GM20000 (cell line): ENCODE data around the gene NHLRC1.

Experiments used
- DNase-seq: peaks from one replicate; pipeline ENCODE4 v3.0.0; 2012; ENCODE audit warnings: low spot score
- TF ChIP-seq, protein P1 (sequence below): IDR thresholded peaks from 2 replicates; pipeline ENCODE4 v1.5.1; 2012; ENCODE audit warnings: mild to moderate bottlenecking, control low read depth; ENCODE audit errors: extremely low read depth, missing control alignments

The NHLRC1 gene

DNA sequence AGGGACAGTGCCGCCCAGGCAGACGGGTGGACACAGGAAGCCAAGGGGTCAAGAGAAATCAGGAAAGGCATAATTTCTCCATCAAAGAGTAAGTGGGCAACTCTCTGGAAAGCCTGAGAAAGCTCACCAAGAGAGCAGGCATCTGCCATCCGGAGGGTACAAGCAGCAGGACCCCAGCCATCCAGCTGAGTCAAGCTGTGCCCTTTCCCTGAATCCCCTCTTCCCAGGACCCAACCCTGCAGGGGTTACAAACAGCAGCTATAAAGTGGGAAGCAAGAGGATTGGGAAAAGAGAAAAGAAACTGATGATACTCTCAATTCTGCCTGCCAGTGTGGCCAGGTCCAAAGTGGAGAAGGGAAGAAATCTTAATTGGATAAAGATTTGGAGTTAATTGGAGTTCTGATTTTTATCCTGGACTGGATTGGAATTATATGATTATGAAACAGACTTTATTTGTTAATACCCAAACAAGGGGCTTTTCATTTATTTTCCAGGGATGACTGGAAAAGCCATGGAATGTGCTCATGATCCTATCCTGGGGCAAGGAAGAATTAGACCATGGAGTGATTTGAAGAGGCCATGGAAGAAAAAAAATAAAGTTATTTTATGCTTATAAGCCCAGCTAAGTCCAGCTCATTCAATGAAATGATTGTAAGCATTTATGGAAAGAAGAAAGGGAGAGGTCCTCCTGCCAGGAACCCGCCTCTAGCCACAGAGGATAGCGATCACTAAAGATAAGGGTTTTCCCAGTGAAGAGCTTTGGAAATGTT lies 34.9 kb downstream of the NHLRC1 start:
- no peak for DNase-seq
- TF ChIP-seq, protein P1, sequence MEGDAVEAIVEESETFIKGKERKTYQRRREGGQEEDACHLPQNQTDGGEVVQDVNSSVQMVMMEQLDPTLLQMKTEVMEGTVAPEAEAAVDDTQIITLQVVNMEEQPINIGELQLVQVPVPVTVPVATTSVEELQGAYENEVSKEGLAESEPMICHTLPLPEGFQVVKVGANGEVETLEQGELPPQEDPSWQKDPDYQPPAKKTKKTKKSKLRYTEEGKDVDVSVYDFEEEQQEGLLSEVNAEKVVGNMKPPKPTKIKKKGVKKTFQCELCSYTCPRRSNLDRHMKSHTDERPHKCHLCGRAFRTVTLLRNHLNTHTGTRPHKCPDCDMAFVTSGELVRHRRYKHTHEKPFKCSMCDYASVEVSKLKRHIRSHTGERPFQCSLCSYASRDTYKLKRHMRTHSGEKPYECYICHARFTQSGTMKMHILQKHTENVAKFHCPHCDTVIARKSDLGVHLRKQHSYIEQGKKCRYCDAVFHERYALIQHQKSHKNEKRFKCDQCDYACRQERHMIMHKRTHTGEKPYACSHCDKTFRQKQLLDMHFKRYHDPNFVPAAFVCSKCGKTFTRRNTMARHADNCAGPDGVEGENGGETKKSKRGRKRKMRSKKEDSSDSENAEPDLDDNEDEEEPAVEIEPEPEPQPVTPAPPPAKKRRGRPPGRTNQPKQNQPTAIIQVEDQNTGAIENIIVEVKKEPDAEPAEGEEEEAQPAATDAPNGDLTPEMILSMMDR: no peak

DNA sequence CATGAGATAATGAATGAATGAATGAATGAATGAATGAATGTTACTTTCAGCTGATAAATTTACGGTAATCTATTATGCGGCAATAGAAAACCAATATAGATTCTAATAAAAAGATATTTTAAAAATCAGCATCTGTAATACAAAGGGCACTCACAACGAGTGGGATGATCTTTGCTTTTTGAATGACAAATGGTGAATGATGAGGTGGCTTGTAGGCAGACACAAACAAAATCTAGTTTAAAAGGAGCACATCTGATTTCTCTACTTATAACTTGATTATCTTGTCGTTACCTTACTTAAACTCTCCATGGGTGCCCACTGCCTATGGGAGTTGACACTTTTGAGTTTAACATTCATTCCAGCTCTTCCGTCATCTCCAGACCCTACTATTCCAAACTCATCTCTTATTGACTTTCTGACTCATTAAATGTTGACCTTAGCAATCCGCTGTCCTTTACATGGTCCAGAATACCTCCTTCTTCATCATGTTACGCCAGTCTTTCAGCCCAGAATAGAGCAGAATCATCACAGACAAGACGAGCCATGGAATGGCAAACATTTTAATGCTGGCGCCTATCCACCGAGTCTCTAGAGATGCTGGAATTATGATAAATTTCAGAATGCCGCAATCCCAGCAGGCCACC lies 41.3 kb downstream of the NHLRC1 start:
- TF ChIP-seq, protein P1: no peak
- no peak for DNase-seq

DNA sequence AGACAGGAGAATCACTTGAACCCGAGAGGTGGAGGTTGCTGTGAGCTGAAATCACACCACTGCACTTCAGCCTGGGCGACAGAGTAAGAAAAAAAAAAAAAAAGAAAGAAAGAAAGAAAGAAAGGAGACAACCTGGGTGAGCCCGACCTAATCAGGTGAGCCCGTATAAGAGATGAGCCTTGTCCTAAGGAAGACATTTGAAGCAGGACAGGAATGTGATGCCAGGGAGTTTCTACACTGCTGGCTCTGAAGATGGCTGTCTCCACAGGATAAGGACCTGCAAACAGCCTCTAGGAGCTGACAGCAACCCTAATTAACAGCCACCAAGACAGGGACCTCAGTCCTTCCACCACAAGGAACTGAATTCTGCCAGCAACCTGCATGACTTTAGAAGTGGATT lies 41.9 kb downstream of the NHLRC1 start:
- DNase-seq: no peak
- TF ChIP-seq, protein P1: no peak

DNA sequence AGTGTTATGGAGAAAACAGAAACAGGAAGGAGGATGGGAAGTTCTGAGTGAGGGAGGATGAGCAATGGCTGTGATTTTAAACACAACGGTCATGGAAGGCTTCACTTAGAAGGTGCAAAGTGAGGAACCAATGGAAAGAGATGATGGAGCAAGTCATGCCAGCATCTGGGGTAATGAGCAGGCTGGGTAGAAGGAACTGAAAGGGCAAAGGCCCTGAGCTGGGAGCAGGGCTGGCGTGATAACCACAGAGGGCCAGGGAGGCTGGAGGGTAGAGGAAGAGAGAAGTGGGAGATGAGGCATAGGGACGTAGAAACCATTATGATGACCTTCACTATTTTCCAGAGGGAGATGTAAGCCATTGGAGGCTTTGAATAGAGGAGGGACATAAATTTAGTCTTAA lies 43.6 kb downstream of the NHLRC1 start:
- DNase-seq: no peak

DNA sequence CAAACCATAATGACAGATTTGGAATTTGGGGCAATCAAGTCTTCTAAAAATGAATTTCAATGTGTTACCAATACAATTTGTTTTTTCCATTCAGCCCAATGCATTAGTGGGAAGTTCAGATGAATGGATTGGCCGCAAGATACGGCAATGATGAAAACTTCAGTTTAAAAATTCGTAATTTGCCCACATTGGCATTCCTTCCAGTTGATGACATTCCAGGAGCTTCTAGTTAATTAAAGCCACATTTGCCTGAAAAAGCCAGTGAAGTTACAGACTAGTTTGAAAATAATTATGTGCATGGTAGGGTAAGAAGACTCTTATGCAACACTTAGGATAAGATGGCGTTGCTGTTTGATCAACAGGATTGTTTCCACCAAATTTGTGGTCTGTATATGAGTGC lies 46.2 kb downstream of the NHLRC1 start:
- TF ChIP-seq, protein P1: no peak
- DNase-seq: no peak

More for the DNA sequence above, 43.6 kb downstream of the NHLRC1 start:
- TF ChIP-seq, protein P1: no peak

DNA sequence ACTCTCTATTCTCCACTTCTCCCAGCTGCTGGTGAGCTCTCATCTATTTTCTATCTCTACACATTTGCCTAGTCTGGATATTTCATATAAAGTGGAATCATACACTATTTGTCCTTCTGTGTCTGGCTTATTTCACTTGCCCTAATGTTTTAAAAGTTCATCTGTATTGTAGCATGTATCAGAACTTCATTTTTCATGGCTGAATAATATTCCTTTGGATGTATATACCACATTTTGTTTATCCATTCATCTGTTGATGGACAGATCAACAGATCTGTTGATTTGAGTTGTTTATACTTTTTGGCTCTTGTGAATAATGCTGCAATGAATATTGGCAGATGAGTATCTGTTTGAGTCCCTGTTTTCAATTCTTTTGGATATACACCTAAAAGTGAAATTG lies 49.6 kb downstream of the NHLRC1 start:
- TF ChIP-seq, protein P1: no peak
- no peak for DNase-seq

DNA sequence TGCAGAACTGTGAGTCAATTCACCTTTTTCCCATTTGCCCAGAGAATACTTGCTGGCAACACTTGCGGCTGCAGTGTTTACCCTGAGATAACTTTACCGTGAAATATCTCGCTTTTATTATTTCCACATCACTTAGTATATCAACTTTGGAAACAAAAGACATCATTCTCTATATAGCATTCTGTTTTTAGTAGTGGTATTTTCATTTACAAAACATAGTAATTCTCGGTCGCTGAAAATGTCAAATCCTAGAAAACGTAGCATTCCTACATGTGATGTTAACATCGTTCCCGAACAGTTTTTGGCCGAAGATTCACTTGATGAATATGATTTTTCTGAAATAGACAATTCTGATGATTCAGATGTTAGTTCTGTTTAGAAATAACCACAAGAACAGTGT lies 52.0 kb downstream of the NHLRC1 start:
- no peak for DNase-seq
- TF ChIP-seq, protein P1: no peak
